Skeletal muscle satellite cell (primary cell): ENCODE data around the gene OR8D4. TPM values are rescaled to one million over a fixed set of nuclear protein-coding genes. Genes with fewer than 3 reads are reported as not detected.
"Not testable (repeated sequence)": the region's sequence is repeated elsewhere in the genome, so short reads cannot be mapped to it uniquely, and the experiment has no call there.

ENCODE experiments used
- H3K27me3 ChIP-seq: 2 replicates; pipeline ENCODE4 v1.7.0; 2013; ENCODE audit warnings: low read length; ENCODE audit not compliant: control insufficient read depth, insufficient read depth
- H3K36me3 ChIP-seq: 2 replicates; pipeline ENCODE4 v1.7.0; 2013; ENCODE audit warnings: mild to moderate bottlenecking, control low read depth, low read length; ENCODE audit not compliant: insufficient read depth
- H3K4me1 ChIP-seq: 2 replicates; pipeline ENCODE4 v1.7.0; 2013; ENCODE audit warnings: low read length; ENCODE audit not compliant: control insufficient read depth, insufficient read depth
- H3K4me2 ChIP-seq: 2 replicates; pipeline ENCODE4 v1.7.0; 2013; ENCODE audit warnings: mild to moderate bottlenecking, low read length
- H3K4me3 ChIP-seq: 2 replicates; pipeline ENCODE4 v1.7.0; 2013; ENCODE audit warnings: low read length
- H3K9ac ChIP-seq: 2 replicates; pipeline ENCODE4 v1.7.0; 2013; ENCODE audit warnings: mild to moderate bottlenecking, low read depth, low read length, moderate library complexity
- H3K9me3 ChIP-seq: replicated peaks from 2 replicates; pipeline ENCODE4 v1.7.0; 2013; ENCODE audit warnings: mild to moderate bottlenecking, control low read depth, low read length
- total RNA-seq: library from RNA; depleted of rRNA; stranded (reverse); fragments of >200 nt; gene quantifications from 2 replicates; pipeline ENCODE4 v1.2.3, GENCODE V29; 2012; rRNA removed

The OR8D4 gene
- not detected in 2 replicates for total RNA-seq

DNA sequence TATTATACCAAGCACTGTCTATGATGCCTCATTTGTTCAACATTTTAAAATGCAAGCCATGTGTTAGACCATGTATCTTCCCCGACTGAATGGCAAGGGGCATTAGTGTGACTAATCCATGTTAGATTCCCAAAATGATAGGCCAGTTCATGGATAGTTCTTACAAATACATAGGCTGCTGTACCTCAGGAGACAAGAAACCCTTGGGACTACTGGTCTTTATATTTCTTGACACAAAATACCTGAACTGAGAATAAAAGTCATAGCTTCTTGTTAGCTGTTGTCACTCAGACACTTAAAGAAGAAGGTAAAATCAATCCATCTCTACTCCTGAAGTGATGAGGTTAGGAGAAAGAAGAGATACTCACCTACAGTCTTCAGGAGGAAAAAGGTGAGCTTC, at the start of gene OR8D4:
TSS of gene OR8D4 (plus strand) at position 301 of the 400 bp plus-strand sequence. CDS start 4,265 bp downstream, outside the sequence.
- Histone ChIP-seq H3K4me1 (no peaks in the 10 kb centered on the region), H3K4me3 (no peak within 1 kb of the TSS), H3K9me3 (no peaks in the 10 kb centered on the region), H3K27me3 (no peaks in the 10 kb centered on the region), H3K36me3 (no peaks in the 10 kb centered on the region), H3K4me2 (no peak within 1 kb of the TSS), H3K9ac (no peak within 1 kb of the TSS)

DNA sequence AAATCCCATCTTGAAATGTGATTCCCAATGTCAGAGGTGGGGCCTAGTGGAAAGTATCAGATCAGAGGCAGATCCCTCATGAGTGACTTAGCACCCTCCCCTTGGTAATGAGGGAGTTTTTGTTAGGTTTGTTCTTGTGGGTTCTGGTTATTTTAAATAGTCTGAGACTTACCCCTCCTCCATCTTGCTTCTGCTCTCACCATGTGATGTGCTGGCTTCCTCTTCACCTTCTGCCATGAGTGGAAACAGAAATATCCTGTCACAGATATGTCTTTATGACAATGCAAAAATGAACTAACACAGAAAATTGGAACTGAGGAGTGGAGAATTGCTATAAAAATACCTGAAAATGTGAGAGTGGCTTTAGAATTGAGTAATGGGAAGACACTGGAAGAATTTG, 49.6 kb upstream of the OR8D4 start:
- Histone ChIP-seq H3K4me2 (no peak overlapping the region), H3K36me3 (no peaks in the 10 kb centered on the region), H3K9me3 (no peaks in the 10 kb centered on the region), H3K4me1 (no peaks in the 10 kb centered on the region), H3K9ac (no peak overlapping the region), H3K27me3 (no peaks in the 10 kb centered on the region), H3K4me3 (no peak overlapping the region)

DNA sequence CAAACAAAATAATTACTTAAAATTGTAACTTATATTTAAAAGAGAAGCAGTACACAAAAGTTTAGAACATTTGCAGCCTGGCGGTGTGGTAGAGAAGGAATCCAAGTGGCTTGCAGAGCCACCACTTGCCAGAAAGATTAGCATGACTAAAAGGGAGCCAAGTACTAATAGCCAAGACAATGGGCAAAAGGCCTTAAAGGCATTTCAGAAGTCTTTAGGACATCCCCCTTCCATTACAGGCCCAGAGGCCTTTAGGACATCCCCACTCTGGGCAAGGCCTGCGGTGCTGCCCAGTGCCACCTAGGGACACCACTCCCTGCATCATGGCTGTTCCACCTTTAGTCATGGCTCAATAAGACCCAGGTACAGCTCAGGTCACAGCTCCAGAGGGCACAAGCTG, 48.9 kb upstream of the OR8D4 start:
- no peaks in the 10 kb centered on the region for H3K36me3 ChIP-seq
- no peaks in the 10 kb centered on the region for H3K4me1 ChIP-seq
- no peak overlapping the region for H3K4me3 ChIP-seq
- H3K9me3 ChIP-seq, result no peaks in the 10 kb centered on the region
- no peaks in the 10 kb centered on the region for H3K27me3 ChIP-seq
- H3K4me2 ChIP-seq, result no peak overlapping the region
- H3K9ac ChIP-seq, result no peak overlapping the region

DNA sequence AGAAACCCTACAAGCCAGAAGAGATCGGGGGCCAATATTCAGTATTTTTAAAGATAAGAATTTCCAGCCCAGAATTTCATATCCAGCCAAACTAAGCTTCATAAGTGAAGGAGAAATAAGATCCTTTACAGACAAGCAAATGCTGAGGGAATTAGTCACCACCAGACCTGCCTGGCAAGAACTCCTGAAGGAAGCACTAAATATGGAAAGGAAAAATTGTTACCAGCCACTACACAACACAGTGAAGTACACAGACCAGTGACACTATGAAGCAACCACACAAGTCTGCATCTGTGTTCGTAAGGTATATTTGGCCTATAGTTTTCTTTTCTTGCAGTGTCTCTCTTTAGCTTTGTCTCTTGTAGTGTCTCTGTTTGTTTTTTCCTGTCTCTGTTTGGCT, 45.5 kb upstream of the OR8D4 start:
- Histone ChIP-seq H3K9me3 (no peaks in the 10 kb centered on the region), H3K4me3 (no peak overlapping the region), H3K4me1 (no peaks in the 10 kb centered on the region), H3K27me3 (no peaks in the 10 kb centered on the region), H3K36me3 (no peaks in the 10 kb centered on the region), H3K4me2 (no peak overlapping the region), H3K9ac (no peak overlapping the region)

DNA sequence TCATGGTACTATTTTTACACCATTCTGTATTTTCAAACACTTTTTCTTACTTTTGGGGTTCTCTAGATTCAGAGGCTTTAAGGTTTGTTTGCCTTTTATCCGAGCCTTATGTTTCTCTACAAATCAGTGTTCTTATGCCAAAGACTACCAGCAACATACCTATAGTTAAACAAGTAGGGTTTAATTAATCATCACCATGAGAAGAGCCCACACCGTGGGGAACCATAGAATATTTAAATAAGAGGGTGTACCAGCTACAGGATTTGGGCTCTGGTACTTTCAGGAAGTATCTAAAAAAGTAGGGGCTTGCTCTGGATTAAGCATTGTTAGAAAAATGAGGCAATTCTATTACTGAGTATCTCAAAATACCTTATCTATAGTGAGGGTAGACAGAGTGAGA, 42.2 kb upstream of the OR8D4 start:
- H3K36me3 ChIP-seq, result no peaks in the 10 kb centered on the region
- H3K4me3 ChIP-seq, result no peak overlapping the region
- no peak overlapping the region for H3K4me2 ChIP-seq
- H3K9me3 ChIP-seq, result no peaks in the 10 kb centered on the region
- H3K4me1 ChIP-seq, result no peaks in the 10 kb centered on the region
- no peak overlapping the region for H3K9ac ChIP-seq
- no peaks in the 10 kb centered on the region for H3K27me3 ChIP-seq

DNA sequence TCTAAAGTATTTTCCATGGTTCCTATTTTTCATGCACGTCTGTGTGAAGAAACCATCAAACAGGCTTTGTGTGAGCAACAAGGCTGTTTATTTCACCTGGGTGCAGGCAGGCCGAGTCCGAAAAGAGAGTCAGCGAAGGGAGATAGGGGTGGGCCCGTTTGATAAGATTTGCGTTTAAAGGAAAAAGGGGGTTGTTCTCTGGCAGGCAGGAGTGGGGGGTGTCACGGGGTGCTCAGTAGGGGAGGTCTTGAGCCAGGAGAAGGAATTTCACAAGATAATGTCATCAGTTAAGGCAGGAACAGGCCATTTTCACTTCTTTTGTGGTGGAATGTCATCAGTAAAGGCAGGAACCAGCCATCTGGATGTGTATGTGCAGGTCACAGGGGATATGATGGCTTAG, 36.7 kb upstream of the OR8D4 start:
- not testable (repeated sequence) for H3K4me1 ChIP-seq, H3K36me3 ChIP-seq, H3K9me3 ChIP-seq, H3K4me2 ChIP-seq, H3K9ac ChIP-seq, H3K27me3 ChIP-seq, H3K4me3 ChIP-seq

DNA sequence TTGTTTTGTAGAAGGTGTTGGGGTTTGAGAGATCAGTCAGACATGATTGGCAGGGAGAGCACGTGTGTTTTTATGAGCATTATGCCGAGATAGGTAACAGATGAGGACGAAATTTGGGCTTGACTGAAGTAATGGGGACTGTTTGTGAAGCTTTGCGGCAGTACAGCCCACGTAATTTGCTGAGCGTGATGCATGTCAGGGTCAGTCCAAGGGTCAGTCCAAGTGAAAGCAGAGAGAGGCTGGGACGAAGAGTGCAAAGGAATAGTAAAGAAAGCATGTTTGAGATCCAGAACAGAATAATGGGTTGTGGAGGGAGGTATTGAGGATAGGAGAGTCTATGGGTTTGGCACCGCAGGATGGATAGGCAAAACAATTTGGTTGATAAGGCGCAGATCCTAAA, 34.2 kb upstream of the OR8D4 start:
- not testable (repeated sequence) for H3K36me3 ChIP-seq, H3K4me1 ChIP-seq, H3K9ac ChIP-seq, H3K4me3 ChIP-seq, H3K27me3 ChIP-seq, H3K4me2 ChIP-seq, H3K9me3 ChIP-seq

DNA sequence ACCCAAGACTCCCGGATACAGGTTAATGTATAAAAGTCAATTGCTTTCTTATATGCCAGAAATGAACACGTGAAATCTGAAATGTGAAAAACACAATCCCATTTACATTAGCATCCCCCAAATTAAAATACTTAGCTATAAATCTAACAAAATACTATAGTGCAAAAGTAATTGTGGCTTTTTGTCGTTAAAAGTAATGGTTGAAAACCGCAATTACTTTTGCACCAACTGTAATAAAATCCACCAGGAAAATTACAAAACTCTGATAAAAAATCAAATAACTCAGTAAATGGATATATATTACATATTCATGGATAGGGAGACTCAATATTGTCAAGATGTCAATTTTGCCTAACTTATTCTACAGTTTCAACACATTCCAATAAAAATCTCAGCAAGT, 21.1 kb upstream of the OR8D4 start:
- H3K4me3 ChIP-seq, result no peak overlapping the region
- no peaks in the 10 kb centered on the region for H3K27me3 ChIP-seq

DNA sequence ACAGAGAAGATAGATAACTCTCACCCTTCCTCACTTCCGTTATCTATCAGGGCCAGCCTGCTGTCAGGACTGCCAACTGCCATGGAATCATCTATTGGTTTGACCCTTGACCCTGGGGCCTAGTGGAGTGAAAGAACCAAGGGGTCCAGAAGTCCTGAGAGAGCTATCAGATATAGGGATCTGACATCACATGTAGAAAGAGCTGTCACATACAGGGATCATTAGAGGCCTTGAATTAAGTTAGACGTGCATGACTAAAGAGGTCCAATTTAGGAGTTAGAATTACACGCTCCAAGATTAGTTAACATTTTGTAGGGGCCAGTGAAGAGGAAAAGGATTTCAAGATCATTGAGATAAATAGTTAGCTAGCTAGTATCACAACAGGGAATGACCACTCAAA, 16.4 kb upstream of the OR8D4 start, which contains the start of gene TMEM225:
TSS of gene TMEM225 (minus strand) at position 101 of the 400 bp plus-strand sequence. CDS start 245 bp downstream, outside the sequence.
- no peaks in the 10 kb centered on the region for H3K9me3 ChIP-seq
- H3K36me3 ChIP-seq, result no peaks in the 10 kb centered on the region
- no peak within 1 kb of the TSS for H3K4me3 ChIP-seq
- no peaks in the 10 kb centered on the region for H3K4me1 ChIP-seq
- H3K27me3 ChIP-seq, result no peaks in the 10 kb centered on the region
- no peak within 1 kb of the TSS for H3K9ac ChIP-seq
- H3K4me2 ChIP-seq, result no peak within 1 kb of the TSS

More for the DNA sequence above, 21.1 kb upstream of the OR8D4 start:
- H3K9me3 ChIP-seq, result no peaks in the 10 kb centered on the region
- no peaks in the 10 kb centered on the region for H3K36me3 ChIP-seq
- no peaks in the 10 kb centered on the region for H3K4me1 ChIP-seq
- H3K4me2 ChIP-seq, result no peak overlapping the region
- H3K9ac ChIP-seq, result no peak overlapping the region

DNA sequence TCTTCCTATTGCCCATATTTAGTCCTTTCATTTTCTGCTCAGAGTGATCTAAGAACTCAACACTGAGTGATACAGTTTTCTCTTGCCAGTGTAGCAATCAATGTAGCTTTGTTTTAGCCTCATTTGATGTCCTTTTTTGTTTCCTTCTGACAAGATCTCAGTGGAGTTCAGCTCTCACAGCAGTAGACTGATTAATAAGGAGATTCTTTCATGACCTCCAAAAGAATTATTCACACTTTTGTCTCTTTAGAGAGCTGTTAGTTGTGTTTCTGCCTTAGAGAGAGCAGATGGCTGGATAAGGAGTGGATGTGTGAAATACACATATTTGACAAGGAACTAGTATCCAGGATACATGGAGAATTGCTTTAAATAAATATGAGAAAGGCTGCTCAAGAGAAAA, 9.9 kb upstream of the OR8D4 start:
- H3K9me3 ChIP-seq, result no peaks in the 10 kb centered on the region
- no peak overlapping the region for H3K9ac ChIP-seq
- no peaks in the 10 kb centered on the region for H3K4me1 ChIP-seq
- no peaks in the 10 kb centered on the region for H3K36me3 ChIP-seq
- H3K4me2 ChIP-seq, result no peak overlapping the region
- H3K4me3 ChIP-seq, result no peak overlapping the region
- no peaks in the 10 kb centered on the region for H3K27me3 ChIP-seq

DNA sequence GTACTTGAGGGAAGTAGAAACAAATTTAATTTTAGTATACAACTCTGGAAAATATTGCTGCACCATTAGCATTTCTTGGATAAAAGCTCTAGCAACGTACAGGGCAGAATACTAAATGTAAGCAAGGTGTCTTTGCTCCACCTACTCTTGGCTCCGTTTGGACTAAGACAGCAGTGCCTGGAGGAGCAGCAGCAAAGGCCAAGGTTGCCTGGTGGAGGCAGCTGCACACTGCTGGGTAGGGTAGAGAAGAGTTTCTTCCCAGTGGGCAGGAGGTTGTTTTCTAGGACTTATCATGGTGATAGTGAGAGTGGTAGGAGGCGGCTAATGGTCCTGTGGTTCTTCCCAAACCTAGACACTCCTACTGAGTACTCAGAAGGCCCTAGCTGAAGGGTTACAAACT, 2.2 kb upstream of the OR8D4 start:
- H3K4me1 ChIP-seq, result no peaks in the 10 kb centered on the region
- no peak overlapping the region for H3K9ac ChIP-seq
- no peaks in the 10 kb centered on the region for H3K9me3 ChIP-seq
- no peak overlapping the region for H3K4me2 ChIP-seq
- no peak overlapping the region for H3K4me3 ChIP-seq
- no peaks in the 10 kb centered on the region for H3K36me3 ChIP-seq
- H3K27me3 ChIP-seq, result no peaks in the 10 kb centered on the region

DNA sequence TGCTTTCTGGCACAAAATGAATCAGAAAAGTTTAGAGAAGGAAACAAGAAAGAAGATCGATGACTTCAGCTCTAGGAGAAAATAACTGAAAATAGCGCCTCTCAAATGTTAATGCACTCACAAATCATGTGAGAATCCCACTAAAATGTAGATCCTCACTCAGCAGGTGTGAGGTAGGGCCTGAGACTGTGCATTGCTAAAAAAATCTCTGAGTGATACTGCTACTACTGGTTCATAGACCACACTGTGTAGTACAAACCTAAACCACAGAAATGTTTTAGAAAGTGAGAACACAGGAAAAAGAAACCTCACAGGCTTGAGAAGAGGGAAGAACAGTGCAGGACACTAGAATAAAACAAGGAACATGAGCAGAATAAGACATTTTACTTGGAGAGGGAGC, 2.0 kb downstream of the OR8D4 start:
- Histone ChIP-seq H3K4me3 (no peak overlapping the region), H3K36me3 (no peaks in the 10 kb centered on the region), H3K9me3 (no peaks in the 10 kb centered on the region), H3K4me2 (no peak overlapping the region), H3K9ac (no peak overlapping the region), H3K4me1 (no peaks in the 10 kb centered on the region), H3K27me3 (no peaks in the 10 kb centered on the region)
